OCI-M2 (cell line): Measurements from ENCODE around the gene AZIN2.
"Not testable (repeated sequence)": the region's sequence is repeated elsewhere in the genome, so short reads cannot be mapped to it uniquely, and the experiment has no call there.

Source experiments
- DNase-seq: peaks from one replicate; lab custom pipeline; 2025; ENCODE audit not compliant: unreplicated experiment; lab: John Stamatoyannopoulos, UW

AZIN2 gene

DNA sequence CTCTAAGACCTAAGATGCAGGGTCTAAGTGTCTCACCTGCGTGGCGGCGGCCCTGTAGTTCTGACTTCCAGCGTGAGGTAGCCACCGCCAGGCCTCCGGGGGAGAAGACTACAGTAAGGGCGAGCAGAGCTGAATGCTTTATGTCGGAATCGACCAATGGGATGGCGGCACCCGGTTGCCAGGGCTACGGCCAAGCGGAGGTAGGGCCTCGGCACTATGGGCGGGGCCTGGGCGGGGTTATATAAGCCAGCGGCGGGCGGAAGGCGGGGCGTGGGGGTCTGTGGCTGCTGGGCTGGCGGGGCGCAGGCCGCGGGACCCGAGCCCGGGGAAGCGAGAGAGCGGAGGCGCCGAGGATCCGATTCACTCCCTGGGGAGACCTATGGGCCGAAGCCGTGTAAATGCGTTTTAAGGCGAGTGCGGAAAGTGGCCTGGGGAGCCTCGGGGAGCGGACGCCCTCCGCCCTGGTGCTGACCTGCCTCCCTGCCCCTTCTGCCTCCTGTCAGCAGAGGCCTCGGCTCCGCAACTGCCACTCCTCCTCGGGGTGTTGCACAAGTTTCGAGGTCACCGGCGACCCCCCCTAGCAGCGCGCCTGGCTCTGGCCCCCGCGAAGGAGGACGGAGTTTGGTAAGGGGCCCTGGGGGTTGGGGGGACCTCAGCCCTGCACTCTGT lies at the start of gene AZIN2:
AZIN2 (plus strand) TSS at position 269 of the 669 bp plus-strand sequence. CDS start 1,097 bp downstream, outside the sequence.
- DNase-seq = no peak

DNA sequence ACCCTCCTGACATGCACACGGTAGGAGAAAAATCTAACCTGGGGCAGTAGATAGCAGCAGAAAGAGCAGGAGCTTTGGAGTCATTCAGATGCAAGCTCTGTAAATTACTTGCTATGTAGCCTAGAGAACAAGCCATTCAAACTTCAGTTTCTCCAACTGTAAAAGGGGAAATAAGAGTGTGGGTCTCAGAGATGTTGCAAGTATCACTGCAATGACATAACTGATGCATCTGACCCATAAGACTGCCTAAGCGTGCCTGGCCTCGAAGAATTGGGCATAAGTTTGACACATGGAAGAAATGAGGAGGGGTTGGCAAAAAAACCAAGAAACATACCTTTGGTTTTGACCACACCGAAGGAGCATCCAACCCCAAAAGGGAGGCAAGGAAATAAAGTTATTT lies 49.4 kb upstream of the AZIN2 start:
- no peak for DNase-seq

DNA sequence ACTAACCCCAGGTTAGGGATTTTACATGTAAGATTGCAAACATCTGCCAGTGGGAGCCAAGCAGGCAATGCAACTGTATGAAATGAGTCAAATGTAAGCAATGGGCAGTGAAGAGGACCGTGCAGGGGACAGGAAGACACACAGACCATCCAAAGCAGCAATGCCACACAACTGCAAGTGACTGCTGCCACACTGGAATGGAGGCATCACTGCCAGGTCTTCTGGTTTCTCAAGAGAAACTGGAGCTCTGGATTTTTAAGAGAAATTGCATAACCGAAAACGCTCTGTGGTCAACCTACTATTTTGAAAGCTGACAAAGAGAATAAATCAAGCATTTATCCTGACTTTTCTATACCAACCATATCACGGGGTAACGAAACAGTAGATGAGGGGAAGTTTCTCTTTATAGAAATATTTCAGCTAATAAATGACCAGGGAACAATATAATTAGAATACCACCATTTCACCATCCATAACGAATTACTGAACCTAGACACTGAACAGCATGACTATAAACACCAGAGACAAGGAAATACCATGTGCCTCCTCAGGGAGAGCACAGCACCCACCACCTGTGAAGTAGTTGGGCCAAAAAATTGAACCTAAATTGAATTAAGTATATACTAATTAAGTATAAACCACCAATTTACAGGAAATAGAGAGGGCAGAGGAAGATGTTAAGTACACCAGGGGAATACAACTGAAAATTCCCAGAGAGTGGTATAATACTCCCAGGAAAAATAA lies 48.7 kb upstream of the AZIN2 start:
- DNase-seq = no peak

DNA sequence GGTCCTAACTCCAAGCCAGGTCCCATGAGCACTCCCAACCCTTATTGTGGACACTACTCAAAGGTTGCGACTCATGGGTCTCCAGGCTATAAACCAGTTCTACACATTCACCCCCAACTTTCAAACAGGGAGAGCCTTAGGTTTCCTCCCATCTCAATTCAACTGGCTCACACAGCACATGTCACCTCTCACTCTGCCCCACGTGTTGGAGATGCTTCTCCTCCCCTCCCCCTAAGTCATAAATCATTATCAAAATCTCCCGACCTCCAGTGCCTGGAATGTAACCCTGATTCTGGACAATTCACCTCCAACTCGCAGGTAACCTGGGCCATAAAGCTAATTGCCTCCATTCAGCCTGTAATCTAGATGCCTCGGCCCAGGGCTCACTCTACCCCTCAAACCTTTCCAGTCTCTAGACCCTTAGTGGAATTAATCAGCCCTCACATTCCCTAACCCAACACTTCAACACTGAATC lies 44.9 kb upstream of the AZIN2 start:
- DNase-seq = no peak

DNA sequence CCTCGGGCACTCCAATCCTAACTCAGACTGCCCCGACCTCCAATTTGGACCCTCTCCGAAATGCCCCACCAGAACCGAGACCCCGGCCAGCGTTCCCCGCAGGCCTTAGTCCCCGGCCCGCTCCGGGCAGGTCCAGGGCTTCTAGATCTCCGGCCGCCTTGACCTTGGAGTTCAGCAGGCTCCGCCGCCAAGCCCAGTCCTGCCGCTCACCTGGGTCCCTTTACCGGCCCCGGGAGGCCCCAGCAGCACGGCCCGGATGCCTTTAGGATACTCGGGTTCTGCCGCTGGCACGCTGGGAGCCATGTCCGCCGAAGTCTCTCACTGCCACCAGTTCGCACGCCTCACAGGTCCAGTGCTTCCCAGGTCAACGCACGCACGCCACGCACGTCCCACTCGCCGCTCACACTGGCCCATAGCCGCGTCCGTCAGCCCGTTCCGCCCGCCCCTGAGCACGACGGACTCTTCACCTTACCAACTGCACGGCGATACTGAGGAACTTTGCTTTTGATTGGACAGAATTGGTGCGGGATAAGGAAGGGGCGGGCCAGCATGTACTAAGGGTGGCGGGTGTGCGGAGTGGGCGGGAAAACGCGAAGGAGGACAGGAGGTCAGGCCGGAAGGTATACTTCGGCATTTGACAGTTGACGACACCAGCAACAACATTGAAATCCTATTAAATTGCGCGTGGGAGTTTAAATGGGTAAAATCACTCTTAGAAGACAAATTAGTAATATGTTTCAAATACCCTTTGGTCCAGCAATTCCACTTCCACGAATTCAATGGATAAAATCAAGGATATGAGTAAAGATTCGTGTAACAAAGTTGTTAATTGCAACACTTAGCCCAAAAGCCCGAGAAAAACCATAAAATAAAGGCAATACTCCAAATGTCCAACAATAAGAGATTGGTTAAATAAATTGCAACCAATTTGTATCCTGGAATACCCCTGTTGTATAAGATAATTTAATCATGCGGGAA lies 44.1 kb upstream of the AZIN2 start, which contains the start of gene AK2:
AK2 (minus strand) TSS at position 358 of the 978 bp plus-strand sequence; CDS start at position 303, 55 bp downstream.
- peak; percentile 44 for DNase-seq

DNA sequence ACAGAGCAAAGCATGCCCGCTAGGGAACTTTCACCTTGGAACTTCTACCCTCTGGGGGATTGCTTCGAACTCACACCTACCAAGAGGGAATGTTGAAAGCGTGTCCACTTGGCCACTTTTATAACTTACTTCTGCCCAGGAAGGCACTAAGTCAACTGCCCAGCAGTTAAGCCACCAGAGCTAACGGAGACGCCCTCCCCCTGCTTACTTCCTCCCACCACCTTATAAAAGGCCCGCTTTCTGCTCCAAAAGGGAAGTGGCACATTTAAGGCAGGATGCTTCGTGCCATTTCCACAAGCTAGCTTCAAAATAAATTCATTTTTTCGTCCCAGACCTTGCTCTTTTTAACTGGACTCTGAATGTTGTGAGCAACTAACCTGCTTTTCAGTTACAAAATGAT lies 41.1 kb upstream of the AZIN2 start:
- DNase-seq = no peak

DNA sequence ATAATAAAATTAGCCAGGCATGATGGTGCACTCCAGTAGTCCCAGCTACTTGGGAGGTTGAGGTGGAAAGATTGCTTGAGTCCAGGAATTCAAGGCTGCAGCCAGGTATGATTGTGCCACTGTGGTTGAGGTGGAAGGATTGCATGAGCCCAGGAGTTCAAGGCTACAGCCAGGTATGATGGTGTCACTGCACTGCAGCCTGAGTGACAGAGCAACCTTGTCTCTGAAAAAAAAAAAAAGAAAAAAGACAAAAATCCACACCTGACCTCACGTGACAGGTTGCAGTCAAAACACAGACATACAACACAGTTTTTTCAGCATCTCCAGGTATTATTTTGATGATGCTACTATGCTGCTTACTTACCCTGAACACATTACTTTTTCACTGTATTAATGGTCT lies 39.9 kb upstream of the AZIN2 start:
- no peak for DNase-seq

DNA sequence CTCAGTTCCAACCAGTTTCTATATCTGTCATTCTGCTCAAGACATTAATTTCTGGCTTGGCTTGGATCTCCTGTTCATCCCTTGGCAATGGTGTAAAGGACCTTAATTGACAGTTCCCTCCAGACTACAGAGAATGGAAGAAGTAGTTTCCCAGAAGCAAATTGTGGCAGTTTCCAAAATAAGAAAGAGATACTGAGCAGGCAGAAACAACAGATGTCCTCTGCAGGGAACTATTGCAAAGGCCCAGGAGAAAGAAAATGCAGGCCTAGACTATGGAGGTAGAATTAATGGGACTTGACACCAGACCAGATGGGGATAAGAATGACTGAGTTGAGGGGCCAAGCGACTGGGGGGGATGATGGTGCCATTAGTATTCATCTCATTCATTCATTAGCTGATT lies 38.1 kb upstream of the AZIN2 start:
- no peak for DNase-seq

DNA sequence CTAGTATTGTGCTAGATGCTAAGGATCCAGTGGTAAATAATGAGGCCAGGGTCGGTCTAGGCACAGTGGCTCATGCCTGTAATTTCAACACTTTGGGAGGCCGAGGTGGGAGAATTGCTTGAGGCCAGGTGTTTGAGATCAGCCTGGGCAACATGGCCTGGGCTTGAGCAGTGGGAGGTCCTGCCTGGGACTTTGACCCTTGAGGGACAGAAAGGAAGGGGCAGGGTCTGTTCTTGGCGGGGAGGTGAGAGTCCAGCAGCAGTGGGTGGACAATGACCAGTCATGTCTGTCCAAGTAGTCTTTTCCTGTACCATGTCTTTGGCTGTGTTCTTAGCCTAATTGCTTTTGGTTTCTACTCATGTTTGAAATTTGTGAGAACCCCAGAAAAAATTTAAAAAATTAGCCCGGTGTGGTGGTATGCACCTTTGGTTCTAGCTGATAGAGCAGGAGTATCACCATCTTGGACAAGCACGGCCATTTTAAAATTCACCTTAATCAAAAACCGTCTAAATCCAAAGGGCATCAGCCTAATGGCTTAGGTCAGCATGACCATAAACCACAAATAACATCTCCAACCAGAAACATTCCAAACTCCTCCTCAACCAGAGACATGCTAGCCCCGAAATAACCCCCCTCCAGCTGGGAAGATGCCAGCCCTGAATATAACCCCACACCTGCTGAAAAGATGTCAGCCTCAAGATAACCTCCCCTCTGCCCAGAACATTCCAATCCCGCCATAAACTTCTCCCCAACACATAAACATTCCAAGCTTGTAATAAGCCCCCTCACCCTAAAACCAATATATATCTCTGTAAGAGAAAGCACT lies 37.5 kb upstream of the AZIN2 start:
- no peak for DNase-seq

DNA sequence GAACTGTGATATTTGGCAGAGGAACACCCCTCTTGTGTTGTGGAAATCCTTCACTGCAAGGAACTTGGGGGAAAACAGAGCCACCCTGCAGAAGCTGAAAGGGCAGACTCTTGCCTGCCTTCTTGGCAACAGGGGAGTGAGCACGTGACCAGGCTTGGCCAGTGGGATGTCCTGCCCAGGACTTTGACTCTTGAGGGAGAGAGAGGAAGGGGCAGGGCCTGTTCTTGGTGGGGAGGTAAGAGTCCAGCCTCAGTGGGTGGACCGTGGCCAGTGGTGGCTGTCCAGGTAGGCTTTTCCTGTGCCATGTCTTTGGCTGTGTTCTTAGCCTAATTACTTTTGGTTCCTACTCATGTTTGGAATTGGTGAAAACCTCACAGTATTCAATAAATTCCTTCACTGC lies 35.7 kb upstream of the AZIN2 start:
- DNase-seq = no peak

DNA sequence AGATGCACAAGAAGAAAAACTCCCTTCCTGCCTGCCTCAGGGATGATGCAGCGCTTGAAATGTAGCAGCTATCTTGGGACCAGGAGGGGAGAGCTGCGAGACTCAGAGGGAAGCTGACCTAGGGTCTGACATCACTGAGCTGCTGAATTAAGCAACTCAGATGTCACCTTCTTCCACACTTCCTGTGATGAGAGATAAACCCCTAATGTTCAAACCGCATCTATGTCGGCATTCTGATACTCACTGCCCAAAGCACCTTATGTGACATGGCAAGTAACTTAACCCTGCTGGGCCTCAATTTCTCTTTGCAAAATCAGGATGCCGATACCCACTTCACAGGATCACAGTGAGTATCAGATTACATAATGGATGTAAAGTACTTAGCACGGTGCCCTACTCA lies 35.1 kb upstream of the AZIN2 start:
- DNase-seq = no peak

DNA sequence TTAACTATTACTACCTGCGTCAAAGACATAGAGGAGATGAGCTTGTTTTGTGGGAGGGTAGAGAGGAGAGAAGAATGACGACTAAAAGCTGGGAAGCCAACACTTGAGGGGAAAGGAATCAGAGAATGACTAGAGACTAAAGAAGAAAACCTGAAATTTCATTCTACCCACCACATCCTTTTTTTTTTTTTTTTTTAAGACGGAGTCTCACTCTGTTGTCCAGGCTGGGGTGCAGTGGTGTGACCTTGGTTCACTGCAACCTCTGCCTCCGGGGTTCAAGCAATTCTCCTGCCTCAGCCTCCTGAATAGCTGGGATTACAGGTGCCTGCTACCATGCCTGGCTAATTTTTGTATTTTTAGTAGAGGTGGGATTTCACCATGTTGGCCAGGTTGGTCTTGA lies 34.7 kb upstream of the AZIN2 start:
- DNase-seq = not testable (repeated sequence)

DNA sequence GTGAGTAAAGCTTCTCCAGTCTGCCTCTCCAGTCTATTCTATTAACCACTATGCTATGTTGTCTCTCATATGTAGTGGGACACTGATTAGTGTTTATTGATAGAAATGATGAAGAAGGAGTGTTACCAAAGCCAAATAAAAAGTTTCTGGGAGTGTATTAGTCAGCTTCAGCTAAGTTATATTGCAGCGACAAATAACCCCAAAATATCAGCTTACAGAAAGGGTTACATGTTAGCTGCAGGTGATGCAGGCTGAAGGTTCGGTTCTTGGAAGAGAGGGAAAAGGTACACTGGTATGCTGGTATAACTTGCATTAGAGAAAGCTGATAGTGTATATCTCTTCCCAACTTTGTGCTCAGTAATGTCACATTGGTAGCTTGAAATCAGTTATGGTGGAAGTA lies 33.7 kb upstream of the AZIN2 start:
- DNase-seq = no peak

DNA sequence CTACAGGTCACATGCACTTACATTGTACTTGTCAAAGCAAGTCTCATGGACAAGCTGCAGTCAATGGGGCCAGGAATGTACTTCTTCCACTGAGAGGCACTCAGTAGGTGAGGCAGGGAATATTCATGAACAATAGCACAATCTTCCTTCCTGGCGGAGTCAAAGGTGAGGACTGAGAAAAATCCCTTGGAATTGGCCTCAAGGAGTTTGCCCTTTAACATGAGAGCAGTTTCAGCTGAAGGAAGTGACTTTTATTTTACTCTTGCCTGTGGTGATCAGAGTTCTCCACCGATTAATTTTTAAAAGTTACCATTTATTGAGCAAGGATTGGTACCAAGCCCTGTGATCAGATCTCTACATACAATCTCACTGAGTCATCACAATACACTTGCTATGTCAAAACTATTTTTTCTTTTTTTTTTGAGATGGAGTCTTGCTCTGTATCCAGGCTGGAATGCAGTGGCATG lies 33.1 kb upstream of the AZIN2 start:
- no peak for DNase-seq

DNA sequence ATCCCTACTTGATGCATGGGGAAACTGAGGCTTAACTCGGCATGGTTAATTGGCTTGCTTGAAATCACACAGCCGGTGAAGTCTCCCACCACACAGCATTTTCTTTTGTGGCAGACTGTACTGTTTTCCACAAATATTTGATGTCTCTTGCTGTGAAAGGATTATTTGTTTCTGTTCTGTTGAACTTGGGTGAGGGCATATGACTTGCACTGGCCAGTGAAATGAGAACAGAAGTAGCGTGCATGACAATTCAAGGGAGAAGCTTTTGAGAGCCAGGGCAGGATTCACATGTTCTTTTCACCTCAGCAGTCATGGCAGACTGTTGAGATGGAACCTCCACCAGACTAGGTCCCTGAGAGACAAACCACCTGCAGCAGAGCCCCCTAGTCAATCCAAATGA lies 32.5 kb upstream of the AZIN2 start:
- DNase-seq = no peak

DNA sequence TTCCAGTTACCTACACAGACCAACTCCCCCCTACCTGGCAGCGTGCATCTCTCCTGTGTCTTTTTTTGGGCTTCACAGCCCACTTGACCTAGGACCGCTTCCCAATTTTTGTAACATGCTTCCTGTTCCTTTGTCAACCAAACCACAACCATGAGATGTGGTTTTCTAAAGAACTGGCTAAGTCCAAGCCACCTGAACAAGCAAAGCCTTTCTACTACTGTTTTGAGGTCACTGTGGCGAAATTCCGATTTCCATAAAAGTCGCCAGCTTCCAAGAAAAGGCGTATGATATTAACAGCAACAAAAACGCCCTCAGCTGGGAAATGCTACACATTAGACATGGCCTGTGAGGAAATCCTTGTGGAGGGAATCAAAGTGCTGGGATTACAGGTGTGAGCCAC lies 31.6 kb upstream of the AZIN2 start:
- no peak for DNase-seq

DNA sequence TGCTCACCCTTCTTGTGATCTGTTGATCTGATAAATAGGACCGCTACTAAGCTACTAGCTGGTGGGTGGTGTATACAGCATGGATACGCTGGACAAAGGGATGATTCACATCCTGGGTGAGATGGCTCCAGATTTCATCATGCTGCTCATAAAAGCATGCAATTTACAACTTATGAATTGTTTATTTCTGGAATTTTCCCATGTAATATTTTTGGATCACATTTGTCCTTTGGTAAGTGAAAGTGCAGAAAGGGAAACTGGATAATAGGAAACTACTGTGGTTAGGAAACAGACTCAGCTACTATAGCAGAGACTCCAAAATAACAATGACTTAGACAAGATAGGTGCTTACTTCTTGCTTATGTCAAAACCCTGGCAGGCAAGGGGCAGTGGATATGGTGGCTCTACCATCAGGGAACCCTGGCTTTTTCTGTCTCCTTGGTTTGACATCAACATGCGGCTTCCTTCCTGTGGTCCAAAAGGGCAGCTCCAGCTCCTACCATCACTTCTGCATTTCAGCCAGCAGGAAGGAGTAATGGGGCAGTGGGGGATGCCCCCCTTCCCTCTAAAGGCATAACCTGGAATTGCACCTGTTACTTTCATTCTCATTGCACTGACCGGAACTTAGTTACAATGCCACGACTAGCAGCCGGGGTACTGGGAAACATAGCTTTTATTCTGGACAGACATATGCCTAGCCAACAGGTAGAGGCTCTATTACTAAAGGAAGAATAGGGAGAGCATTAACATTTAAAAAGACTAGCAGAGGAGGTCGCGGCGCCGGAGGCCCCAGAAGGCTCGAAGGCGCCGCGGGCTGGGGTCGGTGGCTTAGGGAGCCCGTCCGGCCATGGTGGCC lies 30.5 kb upstream of the AZIN2 start:
- DNase-seq = no peak

DNA sequence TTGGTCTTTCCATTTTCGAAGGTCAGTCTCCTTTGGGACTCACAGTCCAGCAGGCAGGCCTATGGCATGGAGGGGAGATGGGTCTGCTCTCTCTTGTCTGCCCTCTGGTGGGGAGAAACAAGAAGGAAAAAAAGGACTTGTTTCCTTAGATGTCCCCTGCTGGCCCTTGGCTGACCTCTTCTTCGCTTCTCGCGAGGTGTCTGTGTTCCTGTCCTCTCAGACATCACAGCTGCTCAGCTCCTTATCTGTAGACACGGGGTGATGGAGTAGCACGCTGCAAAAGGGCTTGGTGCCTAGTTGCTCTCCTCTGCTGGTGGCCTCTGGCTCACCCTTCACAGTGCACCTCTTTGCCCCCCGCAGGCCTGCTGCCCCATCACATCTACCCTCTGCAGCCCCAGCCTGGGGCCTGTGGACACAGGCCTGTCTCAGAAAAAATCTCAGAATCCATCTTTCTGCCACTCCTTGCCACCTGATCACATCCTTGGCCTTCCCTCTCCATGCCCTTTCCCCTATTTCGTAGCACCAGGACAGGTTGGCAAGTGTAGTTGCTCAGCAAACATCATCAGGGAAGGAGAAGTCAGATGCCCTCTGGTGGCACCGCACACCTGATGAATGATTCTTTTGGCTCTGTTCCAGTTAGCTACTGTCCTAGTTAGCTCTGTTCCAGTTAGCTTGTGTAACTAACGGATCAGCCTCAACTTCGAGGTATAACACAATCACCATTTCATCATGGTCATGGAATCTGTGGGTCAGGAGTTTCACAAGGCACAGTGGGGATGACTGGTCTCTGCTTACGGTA lies 25.5 kb upstream of the AZIN2 start:
- peak; percentile 13 for DNase-seq

DNA sequence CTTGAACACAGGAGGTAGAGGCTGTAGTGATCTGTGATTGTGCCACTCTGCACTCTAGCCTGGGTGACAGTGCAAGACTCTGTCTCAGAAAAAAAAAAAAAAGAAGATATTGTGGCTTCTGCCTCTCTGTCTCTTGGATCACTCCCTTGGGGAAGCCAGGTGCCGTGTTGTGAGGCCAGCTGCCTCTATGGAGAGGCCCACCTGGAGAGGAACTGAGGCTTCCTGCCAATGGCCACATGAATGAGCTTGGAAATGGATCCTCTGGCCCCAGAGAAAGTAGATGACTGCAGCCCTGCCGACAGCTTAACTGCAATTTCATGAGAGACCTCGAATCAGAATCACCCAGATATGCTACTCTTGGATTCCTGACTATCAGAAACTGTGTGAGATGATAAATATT lies 24.5 kb upstream of the AZIN2 start:
- no peak for DNase-seq
